ENCODE measurements around the gene PDE4D. TPM values are rescaled to one million over a fixed set of nuclear protein-coding genes. Genes with fewer than 3 reads are reported as not detected.
A peak's percentile ranks its signal among the peaks of the same experiment; 100 is the strongest.
"Not testable (repeated sequence)": the region's sequence is repeated elsewhere in the genome, so short reads cannot be mapped to it uniquely, and the experiment has no call there.

PDE4D gene
- total RNA-seq, 1 experiment from 2014 or later, result 3.3 TPM

DNA sequence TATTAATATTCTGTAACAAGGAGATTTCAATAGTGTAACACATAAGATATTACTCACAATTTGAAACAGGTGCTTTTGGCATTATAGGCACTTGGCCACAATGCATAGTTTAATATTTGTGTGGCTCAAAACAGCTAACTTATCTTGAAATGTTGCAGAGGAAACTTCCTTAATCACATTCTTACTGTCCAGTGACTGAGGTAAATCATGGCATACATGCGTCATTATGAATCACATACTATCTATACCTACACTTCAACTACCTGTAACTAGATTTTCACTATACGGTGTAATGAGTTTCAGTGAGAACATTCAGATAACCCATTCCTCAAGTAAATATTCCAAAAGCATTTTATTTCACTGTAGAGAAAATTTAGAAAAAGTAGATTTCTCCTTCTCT lies 218.8 kb downstream of the PDE4D start:
- Mint-ChIP-seq H3K4me1 (peaks cover 6% of the 10 kb centered on the region), H3K27ac (no peak overlapping the region), H3K36me3 (no peaks in the 10 kb centered on the region), H3K9me3 (peaks cover 4% of the 10 kb centered on the region; the same call in 1 of the 2 replicates), H3K4me3 (no peak overlapping the region), H3K27me3 (ENCODE audit: low read depth) (no peaks in the 10 kb centered on the region)
- ChIA-PET CTCF (no interaction called here), POLR2A (no interaction called here)
- no peak for TF ChIP-seq GRHL2 (CRISPR knock-in tag; IDR thresholded peaks at IDR 0.05; ENCODE audit: insufficient replicate concordance, severe bottlenecking)
- DNase-seq (ENCODE audit: low spot score) (no peak), ATAC-seq (no peak)

- Mint-ChIP-seq H3K9me3 (peaks cover 1% of the 10 kb centered on the region), H3K4me1 (peaks cover 6% of the 10 kb centered on the region), H3K36me3 (no peaks in the 10 kb centered on the region), H3K4me3 (no peak overlapping the region), H3K27me3 (ENCODE audit: low read depth) (no peaks in the 10 kb centered on the region), H3K27ac (peak overlapping the region; percentile 55; the same call in 1 of the 2 replicates)
- ATAC-seq (0 out of 2 replicates have a peak, but pooled peaks have one; percentile 36), DNase-seq (ENCODE audit: low spot score) (no peak)
- ChIA-PET POLR2A (no interaction called here), CTCF (interaction anchor here (0.6 to 2.2 kb wide), 33 partner anchors 11 to 486 kb away, joined by 3 to 22 read pairs (median 4); no protein-coding TSS in a partner anchor)
- TF ChIP-seq OVOL2 (CRISPR knock-in tag; IDR thresholded peaks at IDR 0.05; ENCODE audit: borderline replicate concordance), result no peak
- TF ChIP-seq, protein P1, sequence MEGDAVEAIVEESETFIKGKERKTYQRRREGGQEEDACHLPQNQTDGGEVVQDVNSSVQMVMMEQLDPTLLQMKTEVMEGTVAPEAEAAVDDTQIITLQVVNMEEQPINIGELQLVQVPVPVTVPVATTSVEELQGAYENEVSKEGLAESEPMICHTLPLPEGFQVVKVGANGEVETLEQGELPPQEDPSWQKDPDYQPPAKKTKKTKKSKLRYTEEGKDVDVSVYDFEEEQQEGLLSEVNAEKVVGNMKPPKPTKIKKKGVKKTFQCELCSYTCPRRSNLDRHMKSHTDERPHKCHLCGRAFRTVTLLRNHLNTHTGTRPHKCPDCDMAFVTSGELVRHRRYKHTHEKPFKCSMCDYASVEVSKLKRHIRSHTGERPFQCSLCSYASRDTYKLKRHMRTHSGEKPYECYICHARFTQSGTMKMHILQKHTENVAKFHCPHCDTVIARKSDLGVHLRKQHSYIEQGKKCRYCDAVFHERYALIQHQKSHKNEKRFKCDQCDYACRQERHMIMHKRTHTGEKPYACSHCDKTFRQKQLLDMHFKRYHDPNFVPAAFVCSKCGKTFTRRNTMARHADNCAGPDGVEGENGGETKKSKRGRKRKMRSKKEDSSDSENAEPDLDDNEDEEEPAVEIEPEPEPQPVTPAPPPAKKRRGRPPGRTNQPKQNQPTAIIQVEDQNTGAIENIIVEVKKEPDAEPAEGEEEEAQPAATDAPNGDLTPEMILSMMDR (IDR thresholded peaks at IDR 0.05), result peak; percentile 81
Measured at GRCh38 chr5:59673438-59674058, 220.0 kb downstream of the PDE4D start.

- Mint-ChIP-seq H3K27ac (no peak overlapping the region), H3K36me3 (no peaks in the 10 kb centered on the region), H3K27me3 (ENCODE audit: low read depth) (no peaks in the 10 kb centered on the region), H3K9me3 (peaks cover 13% of the 10 kb centered on the region), H3K4me1 (peaks cover 23% of the 10 kb centered on the region), H3K4me3 (no peak overlapping the region)
- ChIA-PET POLR2A (no interaction called here), CTCF (interaction anchor here (0.8 to 1.6 kb wide), 6 partner anchors 18 to 478 kb away, joined by 3 to 7 read pairs (median 3); no protein-coding TSS in a partner anchor)
- ATAC-seq (no peak), DNase-seq (ENCODE audit: low spot score) (no peak)
- TF ChIP-seq ZNF263 (CRISPR knock-in tag; IDR thresholded peaks at IDR 0.05; ENCODE audit: low read depth), result no peak
- TF ChIP-seq, protein P2, sequence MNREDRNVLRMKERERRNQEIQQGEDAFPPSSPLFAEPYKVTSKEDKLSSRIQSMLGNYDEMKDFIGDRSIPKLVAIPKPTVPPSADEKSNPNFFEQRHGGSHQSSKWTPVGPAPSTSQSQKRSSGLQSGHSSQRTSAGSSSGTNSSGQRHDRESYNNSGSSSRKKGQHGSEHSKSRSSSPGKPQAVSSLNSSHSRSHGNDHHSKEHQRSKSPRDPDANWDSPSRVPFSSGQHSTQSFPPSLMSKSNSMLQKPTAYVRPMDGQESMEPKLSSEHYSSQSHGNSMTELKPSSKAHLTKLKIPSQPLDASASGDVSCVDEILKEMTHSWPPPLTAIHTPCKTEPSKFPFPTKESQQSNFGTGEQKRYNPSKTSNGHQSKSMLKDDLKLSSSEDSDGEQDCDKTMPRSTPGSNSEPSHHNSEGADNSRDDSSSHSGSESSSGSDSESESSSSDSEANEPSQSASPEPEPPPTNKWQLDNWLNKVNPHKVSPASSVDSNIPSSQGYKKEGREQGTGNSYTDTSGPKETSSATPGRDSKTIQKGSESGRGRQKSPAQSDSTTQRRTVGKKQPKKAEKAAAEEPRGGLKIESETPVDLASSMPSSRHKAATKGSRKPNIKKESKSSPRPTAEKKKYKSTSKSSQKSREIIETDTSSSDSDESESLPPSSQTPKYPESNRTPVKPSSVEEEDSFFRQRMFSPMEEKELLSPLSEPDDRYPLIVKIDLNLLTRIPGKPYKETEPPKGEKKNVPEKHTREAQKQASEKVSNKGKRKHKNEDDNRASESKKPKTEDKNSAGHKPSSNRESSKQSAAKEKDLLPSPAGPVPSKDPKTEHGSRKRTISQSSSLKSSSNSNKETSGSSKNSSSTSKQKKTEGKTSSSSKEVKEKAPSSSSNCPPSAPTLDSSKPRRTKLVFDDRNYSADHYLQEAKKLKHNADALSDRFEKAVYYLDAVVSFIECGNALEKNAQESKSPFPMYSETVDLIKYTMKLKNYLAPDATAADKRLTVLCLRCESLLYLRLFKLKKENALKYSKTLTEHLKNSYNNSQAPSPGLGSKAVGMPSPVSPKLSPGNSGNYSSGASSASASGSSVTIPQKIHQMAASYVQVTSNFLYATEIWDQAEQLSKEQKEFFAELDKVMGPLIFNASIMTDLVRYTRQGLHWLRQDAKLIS (CRISPR knock-in tag; IDR thresholded peaks at IDR 0.05; ENCODE audit: borderline replicate concordance), result no peak
- no peak for TF ChIP-seq OVOL2 (CRISPR knock-in tag; IDR thresholded peaks at IDR 0.05; ENCODE audit: borderline replicate concordance)
- no peak for TF ChIP-seq CREB1 (CRISPR knock-in tag; IDR thresholded peaks at IDR 0.05)
Measured at GRCh38 chr5:59666440-59667068, 227.0 kb downstream of the PDE4D start.

GRCh38 chr5:59665832-59666203 lies 227.7 kb downstream of the PDE4D start:
- H3K27ac Mint-ChIP-seq; H3K27me3 Mint-ChIP-seq (ENCODE audit: low read depth); ATAC-seq; H3K4me3 Mint-ChIP-seq; H3K36me3 Mint-ChIP-seq; POLR2A ChIA-PET; DNase-seq (ENCODE audit: low spot score): not testable (repeated sequence)
- Mint-ChIP-seq H3K9me3 (peaks cover 13% of the 10 kb centered on the region), H3K4me1 (peaks cover 29% of the 10 kb centered on the region)
- CTCF ChIA-PET, result interaction anchor here (0.8 to 1.6 kb wide), 6 partner anchors 17 to 477 kb away, joined by 3 to 7 read pairs (median 3); no protein-coding TSS in a partner anchor
